Suprapubic skin (tissue), 3 donors: ENCODE data around the gene ERC2.

ENCODE experiments used
- POLR2A ChIP-seq, 2 donors: fragments of 450-650 bp; IDR thresholded peaks; one replicate each; pipeline ENCODE4 v1.6.1; 2017; ENCODE audit warnings: antibody characterized with exemption in 2 of 2, mild to moderate bottlenecking in 2 of 2, moderate library complexity in 2 of 2
- TF ChIP-seq, protein P1 (sequence below), 2 donors: fragments of 200-600 bp in 1 of 2; fragments of 450-650 bp in 1 of 2; sonication (generic) in 1 of 2; IDR thresholded peaks; one replicate each; pipeline ENCODE4 v1.5.1; 2016 to 2019; ENCODE audit warnings: antibody characterized with exemption in 2 of 2, mild to moderate bottlenecking in 1 of 2, moderate library complexity in 1 of 2

DNA sequence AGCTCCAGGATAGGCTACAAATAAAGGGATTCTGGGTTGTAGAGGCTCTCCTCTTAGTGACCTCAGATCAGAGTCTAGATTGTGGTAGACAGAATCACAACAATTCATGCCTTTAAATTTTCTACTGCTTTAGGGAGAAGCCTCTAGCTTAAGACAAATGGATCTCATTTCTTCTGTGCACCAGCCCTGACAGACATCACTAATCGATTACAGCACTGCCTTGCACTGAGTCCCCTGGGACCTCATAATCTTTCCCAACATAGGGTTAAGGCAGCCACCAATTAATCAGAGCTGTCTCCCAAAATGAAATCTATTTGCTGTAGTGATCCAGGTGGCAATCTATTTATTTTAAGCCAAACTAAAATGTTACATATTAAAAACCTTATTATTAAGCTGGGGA is 544.6 kb downstream of the ERC2 start:
- TF ChIP-seq, protein P1, sequence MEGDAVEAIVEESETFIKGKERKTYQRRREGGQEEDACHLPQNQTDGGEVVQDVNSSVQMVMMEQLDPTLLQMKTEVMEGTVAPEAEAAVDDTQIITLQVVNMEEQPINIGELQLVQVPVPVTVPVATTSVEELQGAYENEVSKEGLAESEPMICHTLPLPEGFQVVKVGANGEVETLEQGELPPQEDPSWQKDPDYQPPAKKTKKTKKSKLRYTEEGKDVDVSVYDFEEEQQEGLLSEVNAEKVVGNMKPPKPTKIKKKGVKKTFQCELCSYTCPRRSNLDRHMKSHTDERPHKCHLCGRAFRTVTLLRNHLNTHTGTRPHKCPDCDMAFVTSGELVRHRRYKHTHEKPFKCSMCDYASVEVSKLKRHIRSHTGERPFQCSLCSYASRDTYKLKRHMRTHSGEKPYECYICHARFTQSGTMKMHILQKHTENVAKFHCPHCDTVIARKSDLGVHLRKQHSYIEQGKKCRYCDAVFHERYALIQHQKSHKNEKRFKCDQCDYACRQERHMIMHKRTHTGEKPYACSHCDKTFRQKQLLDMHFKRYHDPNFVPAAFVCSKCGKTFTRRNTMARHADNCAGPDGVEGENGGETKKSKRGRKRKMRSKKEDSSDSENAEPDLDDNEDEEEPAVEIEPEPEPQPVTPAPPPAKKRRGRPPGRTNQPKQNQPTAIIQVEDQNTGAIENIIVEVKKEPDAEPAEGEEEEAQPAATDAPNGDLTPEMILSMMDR (IDR thresholded peaks at IDR 0.05) = no peak
- TF ChIP-seq POLR2A (IDR thresholded peaks at IDR 0.05) = no peak
